Germinal center (tissue), 1 donor: Measurements from ENCODE around the gene NRP2.

ENCODE experiments used
- DNase-seq: peaks from one replicate; pipeline ENCODE4 v3.0.0; 2012; ENCODE audit warnings: mixed read lengths, low spot score

The NRP2 gene

DNA sequence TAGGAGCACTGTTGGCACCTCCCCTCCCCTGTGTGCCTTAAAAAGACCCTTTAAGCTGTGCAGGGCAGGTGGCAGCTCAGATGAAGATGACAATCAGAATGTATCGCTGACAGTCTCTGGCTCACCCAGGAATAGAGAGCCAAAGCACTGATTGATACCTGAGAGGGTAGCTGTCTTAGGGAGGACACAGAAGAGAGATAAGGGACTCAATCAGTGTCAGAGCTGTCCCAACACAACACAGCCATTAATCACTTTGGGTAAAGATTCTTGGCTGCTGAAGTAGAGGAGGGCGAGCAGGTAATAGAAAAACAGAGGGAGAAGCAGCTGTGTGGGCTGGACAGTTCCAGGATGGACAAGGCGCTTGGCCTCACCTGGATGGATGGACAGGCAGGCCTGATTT lies 124.9 kb downstream of the NRP2 start:
- DNase-seq, result no peak

DNA sequence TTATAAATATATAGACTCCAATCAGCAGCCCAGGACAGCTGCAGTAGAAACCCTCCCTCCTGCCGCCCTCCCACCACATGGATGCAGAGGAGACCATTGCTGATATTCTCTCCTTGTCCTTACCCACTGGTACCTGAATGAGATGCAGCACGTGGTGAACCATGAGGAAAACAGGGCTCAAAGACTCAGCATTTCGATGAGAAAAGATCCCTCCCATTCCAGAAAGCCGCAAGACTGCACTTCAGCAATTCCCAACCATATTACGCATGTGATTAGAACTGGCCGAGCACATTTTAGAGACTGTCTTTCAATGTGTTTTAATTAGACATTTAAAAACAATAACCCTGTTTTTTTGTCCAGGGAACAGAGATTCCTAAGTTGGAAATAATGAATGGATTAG lies 125.5 kb downstream of the NRP2 start:
- no peak for DNase-seq

DNA sequence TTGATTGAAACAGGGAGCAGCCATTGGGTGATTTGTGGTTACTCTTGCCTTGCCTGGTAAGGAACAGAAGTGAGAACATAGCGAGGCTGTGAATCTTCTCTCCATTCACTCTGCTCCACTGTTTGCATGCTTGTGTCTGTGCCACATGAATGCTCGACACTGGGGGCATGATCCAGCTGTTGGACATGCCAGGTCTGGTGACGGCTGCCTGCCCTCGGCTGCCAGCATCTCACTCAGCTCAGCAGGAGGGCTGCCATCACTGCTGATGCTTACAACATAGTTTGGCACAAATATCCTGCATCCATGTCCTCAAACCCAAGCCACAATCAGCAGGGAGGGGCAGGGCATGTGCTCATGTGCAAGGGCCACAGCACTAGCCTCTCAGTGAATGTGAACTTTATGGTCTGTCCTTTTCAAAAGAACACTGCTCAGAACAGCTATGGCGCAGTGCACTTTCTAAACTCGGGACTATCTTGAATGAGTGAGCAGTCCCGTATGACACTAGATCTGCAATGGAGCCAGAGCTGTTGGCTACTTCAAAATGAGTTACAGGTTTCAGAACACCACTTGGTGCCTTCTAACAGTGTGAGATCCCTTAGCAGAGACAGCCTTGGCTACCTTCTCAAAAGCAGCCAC lies 126.3 kb downstream of the NRP2 start:
- no peak for DNase-seq

DNA sequence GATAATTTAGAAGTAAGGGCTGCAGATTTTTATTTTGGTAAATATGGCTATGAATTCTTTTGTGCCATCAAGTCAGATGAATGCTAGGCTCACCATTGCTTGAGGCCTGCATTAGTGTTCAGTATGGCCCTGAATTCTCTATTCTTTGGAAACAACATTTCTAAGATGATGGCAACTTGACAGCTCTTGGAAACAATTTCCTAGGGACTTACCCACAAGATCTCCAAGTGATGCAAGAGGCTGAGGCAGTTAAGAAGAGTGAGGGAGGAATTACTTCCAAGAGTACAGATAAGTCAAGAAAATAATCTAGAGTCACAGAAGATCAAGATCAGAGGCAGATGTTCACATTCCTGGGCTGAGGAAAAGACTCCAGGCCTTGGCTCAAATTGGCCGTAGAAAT lies 129.1 kb downstream of the NRP2 start:
- no peak for DNase-seq

DNA sequence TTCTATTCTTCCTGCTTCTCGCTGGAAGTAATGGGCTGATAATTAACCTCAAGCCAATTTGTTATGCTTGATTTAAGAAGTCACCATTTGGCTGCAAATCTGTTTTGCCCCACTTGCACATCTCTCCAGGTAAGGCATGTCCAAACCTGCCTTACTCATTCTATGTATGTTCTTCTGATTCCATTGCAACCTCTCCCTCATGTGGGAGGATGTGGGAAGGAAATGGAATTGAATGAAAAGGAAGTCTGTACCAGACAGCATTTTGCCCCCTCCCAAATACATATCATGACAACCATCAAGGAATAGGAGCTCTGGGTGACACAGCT lies 131.7 kb downstream of the NRP2 start:
- DNase-seq, result no peak

DNA sequence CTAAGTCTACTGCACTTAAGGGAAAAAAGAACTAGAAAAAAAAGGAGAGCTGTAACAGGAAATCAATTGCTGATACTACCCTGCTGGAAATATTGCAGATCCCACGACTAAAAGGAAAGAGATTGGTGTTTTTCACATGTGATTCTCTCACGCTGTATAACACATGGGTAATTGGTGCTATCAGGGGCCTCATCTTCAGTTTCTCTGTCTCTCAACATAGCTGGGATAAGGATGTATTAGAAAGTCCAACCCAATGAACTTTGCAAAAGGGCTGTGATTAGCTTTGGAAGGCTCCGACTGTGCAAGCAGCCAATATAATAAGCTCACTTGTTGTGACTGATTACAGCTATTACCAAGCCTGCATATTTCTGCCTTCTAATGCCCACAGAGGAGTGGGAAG lies 133.4 kb downstream of the NRP2 start:
- DNase-seq, result no peak

DNA sequence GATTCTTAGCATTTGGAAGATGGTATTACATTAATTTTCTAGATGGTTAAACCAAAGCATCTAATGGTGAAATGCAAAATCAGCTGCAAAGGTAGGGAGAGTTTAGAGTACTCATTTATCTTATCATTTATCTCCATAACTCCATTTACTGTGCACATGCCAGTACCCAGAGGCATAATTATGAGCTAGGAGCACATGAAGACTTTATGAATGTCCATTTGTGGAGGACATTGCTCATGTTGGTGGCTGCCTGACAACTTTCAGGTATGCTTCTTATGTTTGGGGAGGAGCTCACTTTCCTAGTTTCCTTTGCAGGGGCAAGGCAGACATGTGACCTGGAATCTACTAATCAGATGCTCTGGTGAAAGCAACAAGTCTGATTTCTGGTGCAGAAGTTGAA lies 134.0 kb downstream of the NRP2 start:
- no peak for DNase-seq

DNA sequence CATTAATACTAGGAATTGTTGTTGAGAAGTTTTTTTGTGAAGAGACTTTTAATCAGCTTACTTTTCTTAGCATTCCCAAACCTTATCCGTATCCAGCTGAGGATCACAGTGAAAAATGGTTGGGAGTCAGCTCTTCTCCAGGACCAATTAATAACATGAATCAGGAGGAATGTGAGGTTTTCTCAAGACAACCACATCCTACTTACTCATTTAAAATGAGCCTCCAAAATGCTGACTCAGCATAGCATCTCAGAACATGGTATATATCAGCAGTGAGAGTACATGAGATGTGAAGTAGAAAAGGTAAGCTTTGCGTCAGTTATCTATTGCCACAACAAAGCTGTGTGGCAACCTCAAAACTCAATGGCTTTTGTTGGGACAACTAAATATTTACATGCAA lies 140.3 kb downstream of the NRP2 start:
- no peak for DNase-seq

DNA sequence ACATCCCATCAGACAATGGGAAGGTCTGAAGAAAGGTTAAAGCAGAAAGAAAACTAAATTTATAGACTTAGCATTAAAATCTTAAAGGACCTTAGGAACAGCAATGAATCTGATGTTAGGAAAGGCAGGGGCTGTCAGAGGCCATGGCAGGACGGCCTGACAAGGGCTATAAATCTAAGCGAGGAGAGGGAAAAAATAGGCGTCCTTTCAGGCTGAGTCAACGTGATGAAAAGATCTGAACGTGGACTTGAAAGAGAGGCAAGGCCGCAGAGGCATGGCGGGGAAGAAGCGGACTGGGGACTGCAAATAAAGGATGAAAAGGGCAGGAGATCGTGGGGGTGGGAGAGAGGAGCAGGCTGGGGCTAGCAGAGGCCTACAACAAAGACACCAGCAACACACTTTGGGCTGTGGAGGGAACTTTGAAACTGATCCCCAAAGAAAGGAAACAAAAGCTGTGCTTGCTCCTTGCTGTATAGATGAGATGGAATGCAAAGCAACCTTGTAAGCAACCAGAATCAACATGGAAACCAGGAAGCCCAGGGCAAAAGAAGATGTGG lies 145.6 kb downstream of the NRP2 start:
- no peak for DNase-seq

DNA sequence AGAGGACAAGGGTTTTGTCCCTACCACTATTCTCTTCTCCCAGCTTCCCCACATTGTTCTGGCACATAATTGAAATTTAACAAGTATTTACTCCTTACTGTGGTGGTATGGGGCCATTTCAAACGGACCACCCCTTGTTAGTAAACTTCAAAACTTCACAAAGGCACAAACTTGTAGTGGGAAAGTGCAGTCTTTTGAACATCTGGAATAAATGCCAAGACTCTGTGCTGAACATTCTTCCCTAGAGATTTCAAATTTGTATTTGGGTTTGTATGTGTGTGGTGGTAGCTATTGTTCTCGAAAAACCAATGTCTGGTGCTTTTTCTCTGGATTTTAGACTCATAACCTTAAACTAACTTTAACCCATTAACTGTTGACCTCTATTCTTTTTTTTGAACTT lies 151.6 kb downstream of the NRP2 start:
- DNase-seq, result no peak

DNA sequence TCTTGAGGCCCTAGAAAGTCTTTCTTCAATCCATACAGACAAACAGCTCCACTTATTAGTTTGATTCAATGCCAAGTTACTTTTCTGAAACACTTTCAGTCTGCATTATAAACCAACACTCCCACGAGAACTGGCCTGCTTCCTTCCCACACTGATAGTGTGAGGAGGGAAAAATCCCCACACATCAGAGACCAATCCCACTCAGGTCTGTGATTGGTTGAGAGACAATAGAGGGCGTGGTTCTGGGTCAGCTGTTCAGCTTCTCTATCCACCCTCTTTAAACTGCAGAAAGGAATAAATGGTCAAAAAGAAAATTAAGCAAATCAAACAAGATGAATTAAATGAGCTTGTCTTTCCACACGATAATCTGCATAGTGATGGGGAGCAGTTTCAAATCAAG lies 152.5 kb downstream of the NRP2 start:
- DNase-seq, result no peak

DNA sequence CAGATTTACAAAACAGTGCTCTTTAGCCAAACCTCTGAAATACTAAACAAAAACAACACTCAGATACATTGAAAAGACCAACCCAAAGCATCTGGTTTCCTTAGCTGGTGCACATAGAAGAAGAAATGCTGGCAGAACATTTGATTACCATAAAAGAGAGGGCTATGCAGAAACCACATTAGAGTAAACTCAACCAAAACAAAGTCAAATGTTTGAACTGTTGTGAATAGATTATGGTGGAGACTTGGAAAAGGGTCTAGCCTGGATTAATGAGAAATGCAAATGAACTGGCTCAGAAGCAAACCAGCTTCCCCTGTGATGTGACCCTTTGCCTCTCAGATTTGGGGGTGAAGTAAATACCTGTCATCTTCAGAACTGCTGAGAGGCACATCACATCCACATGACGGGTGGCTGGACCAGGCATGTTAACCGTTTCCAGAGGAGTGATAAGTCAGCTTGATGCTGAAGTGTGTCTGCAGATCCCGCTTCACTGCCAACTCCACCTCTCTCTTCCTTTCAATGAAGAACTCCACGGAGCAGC lies 153.0 kb downstream of the NRP2 start:
- DNase-seq, result no peak

DNA sequence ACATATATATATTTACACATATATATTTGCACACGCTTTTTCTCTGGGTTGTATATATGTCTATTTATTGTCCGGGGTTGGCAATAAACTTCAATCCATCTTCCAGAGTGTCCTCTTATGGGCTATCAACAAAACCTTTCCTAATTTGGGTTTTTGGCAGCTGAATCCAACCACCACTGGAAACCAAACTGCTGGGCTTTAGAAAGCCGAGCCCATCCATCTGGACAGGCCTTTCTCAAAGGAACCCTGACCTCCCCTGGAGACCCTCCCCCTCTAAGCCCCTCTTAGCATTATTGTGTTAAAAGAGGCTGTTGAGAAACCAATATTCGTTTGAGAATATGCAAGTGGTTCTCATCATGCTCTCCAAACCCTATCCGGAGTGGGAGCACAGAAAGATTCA lies 153.6 kb downstream of the NRP2 start:
- DNase-seq, result no peak

DNA sequence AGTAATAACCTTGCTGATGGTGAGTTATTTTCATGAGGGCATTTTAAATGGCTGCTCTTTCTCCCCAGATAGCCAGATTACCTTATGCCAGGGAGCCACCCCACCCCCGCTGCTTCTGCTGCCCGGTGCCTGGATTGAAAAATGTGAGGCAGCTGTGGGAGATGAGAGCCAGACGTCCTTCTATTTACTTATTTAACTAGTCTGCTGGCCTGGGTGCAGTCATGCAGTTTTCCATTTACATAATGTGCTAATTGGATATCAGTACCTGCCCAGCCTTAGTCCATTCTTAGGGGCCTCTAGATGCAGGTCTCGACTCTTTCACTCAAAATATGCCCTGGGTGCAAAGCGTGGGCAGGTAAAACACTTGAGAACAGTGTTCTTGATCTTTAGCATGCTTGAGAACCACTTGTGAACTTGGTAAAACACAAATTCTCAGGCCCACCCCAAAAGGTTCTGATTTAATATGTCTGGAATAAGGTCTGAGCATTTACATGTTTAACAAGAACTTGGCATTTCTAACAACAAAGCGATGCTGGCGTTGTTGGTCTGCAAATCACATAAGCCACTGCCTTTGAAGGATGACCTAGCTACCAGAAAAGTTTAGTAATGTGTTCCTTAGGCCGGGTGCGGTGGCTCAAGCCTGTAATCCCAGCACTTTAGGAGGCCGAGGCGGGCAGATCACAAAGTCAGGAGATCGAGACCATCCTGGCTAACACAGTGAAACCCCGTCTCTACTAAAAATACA lies 154.3 kb downstream of the NRP2 start:
- no peak for DNase-seq

DNA sequence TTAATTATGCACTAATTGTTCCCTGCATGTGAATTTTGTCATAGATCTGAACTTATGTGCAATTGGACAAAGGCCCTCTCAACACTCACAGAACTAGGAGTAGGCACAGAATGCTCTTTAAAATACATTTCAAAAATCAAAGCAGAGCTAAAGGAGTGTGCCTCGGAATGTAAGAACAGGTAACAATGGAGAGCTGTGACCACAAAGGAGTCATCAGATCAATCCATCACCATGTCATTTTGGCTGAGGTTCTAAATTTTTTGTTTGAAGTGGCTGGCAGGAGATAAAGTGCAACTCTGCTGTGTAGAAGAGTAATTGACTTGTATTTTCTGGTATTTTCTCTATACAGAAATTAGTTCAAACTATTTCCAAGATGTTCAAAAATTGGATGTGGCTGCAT lies 155.4 kb downstream of the NRP2 start:
- DNase-seq, result no peak

DNA sequence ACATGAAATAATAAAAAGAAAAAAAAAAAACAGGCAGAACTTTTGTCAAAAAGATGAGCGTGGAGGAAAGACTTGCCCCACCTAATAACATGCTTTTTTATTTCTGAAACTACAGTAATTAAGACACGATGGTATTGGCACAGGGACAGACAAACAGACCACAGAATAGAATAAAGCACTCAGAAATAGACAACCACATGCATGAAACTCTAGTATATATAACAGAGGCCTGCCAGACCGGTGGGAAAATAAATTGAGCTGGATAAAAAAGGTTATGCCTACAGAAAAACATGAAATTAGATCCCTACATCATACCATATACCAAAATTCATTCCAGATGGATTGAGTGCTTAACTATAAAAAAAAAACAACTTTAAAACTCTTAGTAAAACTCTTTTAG lies 163.1 kb downstream of the NRP2 start:
- DNase-seq, result no peak
